GM12878 (cell line): ENCODE results near the gene RBBP8NL. TPM values are rescaled to one million over a fixed set of nuclear protein-coding genes. Genes with fewer than 3 reads are reported as not detected.
A peak's percentile ranks its signal among the peaks of the same experiment; 100 is the strongest.

Source experiments
- ATAC-seq: fragments of 200-7000 bp; cut with Tn5 transposase; 3 replicates; pipeline ENCODE4 v1.9.1; 2020; ENCODE audit warnings: mild to moderate bottlenecking, moderate library complexity
- BruUV-seq: library from RNA; stranded (reverse); fragments of 400-500 nt; replicated peaks from 2 replicates; lab custom pipeline; 2021; lab: Mats Ljungman, UMichigan
- CTCF ChIA-PET: fragments of 300-600 bp; sonication (Branson Sonifier 250); formaldehyde crosslinking; extraction: SDS; loops from one replicate; lab custom pipeline; 2021; ENCODE audit warnings: inconsistent platforms; lab: Yijun Ruan, JAX
- POLR2A ChIA-PET: fragments of 350-600 bp; formaldehyde crosslinking; extraction: SDS; loops from one replicate; lab custom pipeline; 2021; ENCODE audit warnings: inconsistent platforms; lab: Charles Lee
- RAD21 ChIA-PET: fragments of 300-600 bp; sonication (Branson Sonifier 250); formaldehyde crosslinking; loops from one replicate; lab custom pipeline; 2023; ENCODE audit warnings: antibody characterized with exemption; ENCODE audit not compliant: unreplicated experiment; lab: Charles Lee
- SMC1A ChIA-PET: fragments of 300-600 bp; sonication (Branson Sonifier 250); formaldehyde crosslinking; loops from one replicate; lab custom pipeline; 2023; ENCODE audit not compliant: unreplicated experiment, uncharacterized antibody; lab: Charles Lee
- DNase-seq: peaks from one replicate; pipeline ENCODE4 v3.0.0-alpha.2; 2011; ENCODE audit warnings: low read depth, low spot score
- FAIRE-seq: peaks from 3 replicates; lab custom pipeline; 2011; peaks lifted over from hg19 to GRCh38; lab: Jason Lieb, UNC
- H2AFZ ChIP-seq: 2 replicates; pipeline ENCODE4 v1.6.0; 2011; ENCODE audit warnings: low read depth, low read length, control low read depth; ENCODE audit not compliant: control insufficient read depth
- H3K27ac ChIP-seq: 2 replicates; pipeline ENCODE4 v1.5.1; 2011; ENCODE audit warnings: control low read depth; ENCODE audit not compliant: control insufficient read depth, insufficient read depth
- H3K27me3 ChIP-seq, 2 experiments: replicated peaks in 1 of 2; 2 replicates each; pipeline versions ENCODE4 v1.6.0 to v1.6.1; 2011; ENCODE audit warnings: low read length in 1 of 2; ENCODE audit not compliant: control insufficient read depth in 2 of 2, insufficient read depth in 2 of 2
- H3K36me3 ChIP-seq, 2 experiments: 2 replicates each; pipeline ENCODE4 v1.5.1; 2011; ENCODE audit warnings: low read length in 1 of 2; ENCODE audit not compliant: control insufficient read depth in 2 of 2, insufficient read depth in 2 of 2
- H3K4me1 ChIP-seq: 2 replicates; pipeline ENCODE4 v1.6.1; 2011; ENCODE audit warnings: mild to moderate bottlenecking, low read length, moderate library complexity, mixed read lengths; ENCODE audit not compliant: control insufficient read depth, insufficient read depth
- H3K4me2 ChIP-seq: 2 replicates; pipeline ENCODE4 v1.6.0; 2011; ENCODE audit warnings: control low read depth; ENCODE audit not compliant: control insufficient read depth, insufficient read depth
- H3K4me3 ChIP-seq: fragments of 200-600 bp; sonication (generic); 2 replicates; pipeline ENCODE4 v1.5.1; 2016
- H3K79me2 ChIP-seq: 2 replicates; pipeline ENCODE4 v1.6.0; 2011; ENCODE audit warnings: low read length; ENCODE audit not compliant: control insufficient read depth, insufficient read depth
- H3K9ac ChIP-seq: 2 replicates; pipeline ENCODE4 v1.8.0; 2011; ENCODE audit warnings: low read length, control low read depth, mixed read lengths; ENCODE audit not compliant: control insufficient read depth, insufficient read depth
- H3K9me3 ChIP-seq: replicated peaks from 3 replicates; pipeline ENCODE4 v1.5.1; 2011; ENCODE audit warnings: mild to moderate bottlenecking, low read length; ENCODE audit not compliant: control insufficient read depth, insufficient read depth
- H4K20me1 ChIP-seq: 2 replicates; pipeline ENCODE4 v1.6.0; 2011; ENCODE audit not compliant: control insufficient read depth, insufficient read depth
- NR2C1 ChIP-seq: fragments of 450-650 bp; IDR thresholded peaks from 2 replicates; pipeline ENCODE4 v1.6.1; 2017; ENCODE audit warnings: antibody characterized with exemption, mild to moderate bottlenecking, moderate library complexity
- WGBS: methylation state at CpG from one replicate; pipeline ENCODE4 v1.1.6; 2016; ENCODE audit warnings: low lambda C conversion rate; ENCODE audit not compliant: insufficient replicate concordance, insufficient coverage; ENCODE audit errors: missing lambda C conversion rate; 5-methylcytosine and 5-hydroxymethylcytosine counted together
- in situ Hi-C: fragments of 300-500 bp; cut with MboI; formaldehyde crosslinking; loops from 9 replicates; pipeline ENCODE4 v1.14.3; 2018; ENCODE audit warnings: mixed read lengths
- intact Hi-C: fragments of 100-400 bp; cut with micrococcal nuclease; formaldehyde crosslinking; loops from one replicate; pipeline ENCODE4 v1.14.2; 2022; ENCODE audit not compliant: unreplicated experiment
- polyA plus RNA-seq, 11 experiments: library from polyadenylated mRNA; depleted of rRNA in 4 of 11; unstranded in 6 of 11; stranded (reverse) in 5 of 11; fragments of >200 nt; fragmentation: Nextera tagmentation in 4 of 11; fragmentation: Illumina TruSeq in 1 of 11; extraction: Ambion mirVana in 4 of 11; extraction: Trizol in 1 of 11; gene quantifications; 1 replicate in 1 of 11; 2 replicates in 10 of 11; pipeline versions ENCODE4 v1.2.1 to v1.2.3, GENCODE V29; 2011 to 2016; ENCODE audit warnings: inconsistent platforms in 2 of 11, missing spikeins in 2 of 11, low read depth in 1 of 11
- total RNA-seq, 4 experiments: library from RNA; depleted of rRNA in 3 of 4; stranded (reverse); fragments of >200 nt in 3 of 4; fragmentation: Illumina TruSeq in 1 of 4; extraction: Trizol in 1 of 4; gene quantifications; 2 replicates each; pipeline versions ENCODE4 v1.2.1 to v1.2.3, GENCODE V29; 2013 to 2021
- TF ChIP-seq, protein P1 (sequence below), 3 experiments: IDR thresholded peaks in 2 of 3; conservative IDR thresholded peaks in 1 of 3; 2 replicates each; pipeline ENCODE4 v1.5.1; 2011; ENCODE audit warnings: low read depth in 3 of 3, low read length in 3 of 3, mild to moderate bottlenecking in 3 of 3, control low read depth in 2 of 3, moderate library complexity in 2 of 3, inconsistent platforms in 1 of 3, mixed read lengths in 1 of 3; ENCODE audit not compliant: control insufficient read depth in 2 of 3, insufficient read depth in 1 of 3; ENCODE audit errors: extremely low read depth in 1 of 3
- TF ChIP-seq, protein P2 (sequence below): fragments of 150-350 bp; IDR thresholded peaks from 2 replicates; pipeline ENCODE4 v1.6.1; 2014; ENCODE audit warnings: mild to moderate bottlenecking, low read depth, low read length

The RBBP8NL gene
- total and polyA plus RNA-seq, 10 of the 15 experiments (the other 5 are each of a cell fraction or from before 2014, with no cell fraction given), result not detected

DNA sequence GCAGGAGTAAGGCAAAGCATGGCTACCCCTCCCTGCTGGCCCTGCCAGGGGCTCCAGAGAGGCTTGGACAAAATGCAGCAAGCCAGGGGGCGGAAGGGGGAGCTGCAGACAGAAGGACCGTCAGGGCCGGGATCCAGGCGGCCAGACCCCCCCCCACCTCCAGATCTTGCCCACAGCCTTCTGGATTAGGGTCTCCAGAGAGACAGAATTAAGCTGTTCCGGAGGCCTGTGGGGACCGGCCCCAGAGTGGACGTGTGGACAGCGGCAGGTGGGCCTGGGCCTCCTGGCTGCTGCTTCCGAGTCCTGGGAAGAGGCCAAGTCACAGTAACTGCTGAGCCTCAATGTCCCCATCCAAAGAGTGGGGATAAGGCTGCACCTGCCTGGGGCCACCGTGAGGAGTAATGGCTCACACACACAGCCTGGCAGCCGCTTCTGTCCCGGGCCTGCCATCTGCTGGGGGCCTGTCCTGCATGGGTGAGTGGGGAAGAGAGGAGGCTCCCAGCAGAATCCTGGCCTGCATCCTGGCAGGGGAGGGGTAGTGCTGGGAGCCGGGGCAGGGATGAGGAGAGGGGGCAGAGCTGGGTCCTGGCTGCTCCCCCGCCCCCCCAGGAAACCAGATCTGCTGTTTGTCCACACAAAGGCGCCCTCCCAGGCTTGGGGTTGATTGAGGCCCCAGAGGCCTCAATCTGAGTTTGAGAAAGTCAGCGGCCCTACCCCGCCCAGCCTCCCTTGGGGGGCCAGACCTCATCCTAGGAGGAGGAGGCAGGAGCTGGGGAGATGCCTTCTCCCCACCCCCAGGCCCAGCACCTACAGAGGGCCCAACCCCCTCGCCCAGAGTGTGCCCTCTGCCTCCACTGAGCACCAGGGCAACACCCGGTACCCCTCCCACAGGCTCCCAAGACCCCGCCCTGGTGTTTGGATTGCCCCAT is 64.1 kb downstream of the RBBP8NL start:
- H3K9me3 ChIP-seq, result no peaks in the 10 kb centered on the region
- TF ChIP-seq, protein P1, sequence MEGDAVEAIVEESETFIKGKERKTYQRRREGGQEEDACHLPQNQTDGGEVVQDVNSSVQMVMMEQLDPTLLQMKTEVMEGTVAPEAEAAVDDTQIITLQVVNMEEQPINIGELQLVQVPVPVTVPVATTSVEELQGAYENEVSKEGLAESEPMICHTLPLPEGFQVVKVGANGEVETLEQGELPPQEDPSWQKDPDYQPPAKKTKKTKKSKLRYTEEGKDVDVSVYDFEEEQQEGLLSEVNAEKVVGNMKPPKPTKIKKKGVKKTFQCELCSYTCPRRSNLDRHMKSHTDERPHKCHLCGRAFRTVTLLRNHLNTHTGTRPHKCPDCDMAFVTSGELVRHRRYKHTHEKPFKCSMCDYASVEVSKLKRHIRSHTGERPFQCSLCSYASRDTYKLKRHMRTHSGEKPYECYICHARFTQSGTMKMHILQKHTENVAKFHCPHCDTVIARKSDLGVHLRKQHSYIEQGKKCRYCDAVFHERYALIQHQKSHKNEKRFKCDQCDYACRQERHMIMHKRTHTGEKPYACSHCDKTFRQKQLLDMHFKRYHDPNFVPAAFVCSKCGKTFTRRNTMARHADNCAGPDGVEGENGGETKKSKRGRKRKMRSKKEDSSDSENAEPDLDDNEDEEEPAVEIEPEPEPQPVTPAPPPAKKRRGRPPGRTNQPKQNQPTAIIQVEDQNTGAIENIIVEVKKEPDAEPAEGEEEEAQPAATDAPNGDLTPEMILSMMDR (IDR thresholded peaks at IDR 0.05 in 2 of 3, conservative IDR thresholded peaks at IDR 0.05 in 1 of 3; ENCODE audit: control insufficient read depth in 2 of 3, extremely low read depth in 1 of 3, insufficient read depth in 1 of 3, low read depth in 3 of 3, low read length in 3 of 3), result peak in 2 of 3 experiments; percentile 0 to 5; a peak in 1 of 6 replicates
- no peak for TF ChIP-seq NR2C1
- TF ChIP-seq, protein P2, sequence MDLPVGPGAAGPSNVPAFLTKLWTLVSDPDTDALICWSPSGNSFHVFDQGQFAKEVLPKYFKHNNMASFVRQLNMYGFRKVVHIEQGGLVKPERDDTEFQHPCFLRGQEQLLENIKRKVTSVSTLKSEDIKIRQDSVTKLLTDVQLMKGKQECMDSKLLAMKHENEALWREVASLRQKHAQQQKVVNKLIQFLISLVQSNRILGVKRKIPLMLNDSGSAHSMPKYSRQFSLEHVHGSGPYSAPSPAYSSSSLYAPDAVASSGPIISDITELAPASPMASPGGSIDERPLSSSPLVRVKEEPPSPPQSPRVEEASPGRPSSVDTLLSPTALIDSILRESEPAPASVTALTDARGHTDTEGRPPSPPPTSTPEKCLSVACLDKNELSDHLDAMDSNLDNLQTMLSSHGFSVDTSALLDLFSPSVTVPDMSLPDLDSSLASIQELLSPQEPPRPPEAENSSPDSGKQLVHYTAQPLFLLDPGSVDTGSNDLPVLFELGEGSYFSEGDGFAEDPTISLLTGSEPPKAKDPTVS, result no peak
- RAD21 ChIA-PET, result no interaction called here
- no peak overlapping the region for H3K27ac ChIP-seq
- no peak overlapping the region for H3K4me3 ChIP-seq
- peaks cover 1 to 8% of the 10 kb centered on the region in 2 experiments for H3K27me3 ChIP-seq
- FAIRE-seq, result no peak
- no peaks in the 10 kb centered on the region for H3K36me3 ChIP-seq
- no peaks in the 10 kb centered on the region for H4K20me1 ChIP-seq
- no peak for ATAC-seq
- intact Hi-C loops, result no loop called here
- H2AFZ ChIP-seq, result no peak overlapping the region
- no peak overlapping the region for H3K9ac ChIP-seq
- in situ Hi-C loops, result no loop called here
- no TSS peak for BruUV-seq
- H3K4me2 ChIP-seq, result no peak overlapping the region
- H3K79me2 ChIP-seq, result no peaks in the 10 kb centered on the region
- POLR2A ChIA-PET, result no interaction called here
- SMC1A ChIA-PET, result no interaction called here
- H3K4me1 ChIP-seq, result peaks cover 5% of the 10 kb centered on the region
- CTCF ChIA-PET, result interaction anchor here (1.6 kb wide), 1 partner anchor 63 kb away, joined by 3 read pairs; no protein-coding TSS in a partner anchor
- 39% methylated on average over 19 of the region's 20 CpGs for WGBS
- no peak for DNase-seq
